HG03280 (cell line): ENCODE data around the gene LARP4B.

Experiments used
- ATAC-seq: cut with Tn5 transposase; IDR thresholded peaks from one replicate; pipeline ENCODE4 v1.9.1; 2021; ENCODE audit warnings: mild to moderate bottlenecking, moderate library complexity; ENCODE audit not compliant: unreplicated experiment

Gene LARP4B

DNA sequence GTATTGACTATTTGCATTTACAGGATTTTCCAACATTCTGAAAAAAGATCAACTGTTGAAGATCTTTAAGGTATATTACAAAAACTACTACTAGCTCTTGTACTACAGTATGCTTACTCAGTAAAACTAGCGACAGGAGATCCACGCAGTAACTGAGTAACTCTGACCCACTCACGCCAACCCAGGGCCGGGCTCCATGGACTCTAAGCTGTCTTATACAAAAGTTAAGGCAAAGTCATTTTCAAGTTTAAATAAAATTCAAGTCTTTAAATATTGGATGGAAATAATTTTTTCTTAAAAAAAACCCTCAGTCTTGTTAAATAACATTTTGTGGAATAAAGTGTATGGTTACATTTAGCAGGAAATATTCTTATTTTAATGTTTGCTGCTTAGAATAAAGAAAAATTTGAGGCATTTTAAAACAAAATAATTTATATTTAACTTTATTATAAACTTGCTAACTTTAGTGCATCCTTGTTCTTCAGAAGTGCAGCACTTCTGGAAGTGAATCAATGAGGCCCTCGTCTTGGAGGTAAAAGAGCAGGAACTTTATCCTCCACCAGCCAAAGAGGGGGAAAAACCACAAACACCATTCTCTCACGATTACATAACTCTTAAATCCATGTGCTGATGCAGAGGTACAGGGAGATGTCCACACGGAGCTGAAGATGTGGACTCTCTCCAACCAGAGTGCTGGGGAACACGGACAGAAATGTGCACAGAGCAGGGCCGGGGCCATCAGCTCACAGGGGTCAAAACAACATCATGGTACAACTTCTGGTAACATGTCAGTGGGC, 119.9 kb downstream of the LARP4B start:
- ATAC-seq: no peak

GRCh38 chr10:810351-810846, 121.1 kb downstream of the LARP4B start:
- ATAC-seq: no peak

GRCh38 chr10:809671-810350, 121.7 kb downstream of the LARP4B start:
- ATAC-seq: no peak

DNA sequence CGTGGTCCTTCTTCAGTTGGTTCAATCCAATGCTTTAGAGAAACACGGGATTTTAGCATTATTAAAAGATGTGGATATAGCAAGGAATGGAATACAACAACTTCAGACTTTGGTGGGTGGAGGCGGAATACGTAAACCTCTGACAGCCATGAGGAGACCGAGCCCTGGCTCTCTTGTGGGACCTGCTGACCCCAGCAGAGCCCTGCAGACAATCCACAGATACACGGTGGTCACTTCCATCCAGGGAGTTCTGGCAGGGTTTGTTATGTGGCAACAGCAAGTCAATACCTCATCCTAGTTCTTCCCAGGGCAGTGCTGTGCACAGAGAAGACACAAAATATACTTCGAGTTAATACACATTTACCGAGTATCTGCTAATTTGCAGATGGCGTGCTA, 123.5 kb downstream of the LARP4B start:
- ATAC-seq: no peak

DNA sequence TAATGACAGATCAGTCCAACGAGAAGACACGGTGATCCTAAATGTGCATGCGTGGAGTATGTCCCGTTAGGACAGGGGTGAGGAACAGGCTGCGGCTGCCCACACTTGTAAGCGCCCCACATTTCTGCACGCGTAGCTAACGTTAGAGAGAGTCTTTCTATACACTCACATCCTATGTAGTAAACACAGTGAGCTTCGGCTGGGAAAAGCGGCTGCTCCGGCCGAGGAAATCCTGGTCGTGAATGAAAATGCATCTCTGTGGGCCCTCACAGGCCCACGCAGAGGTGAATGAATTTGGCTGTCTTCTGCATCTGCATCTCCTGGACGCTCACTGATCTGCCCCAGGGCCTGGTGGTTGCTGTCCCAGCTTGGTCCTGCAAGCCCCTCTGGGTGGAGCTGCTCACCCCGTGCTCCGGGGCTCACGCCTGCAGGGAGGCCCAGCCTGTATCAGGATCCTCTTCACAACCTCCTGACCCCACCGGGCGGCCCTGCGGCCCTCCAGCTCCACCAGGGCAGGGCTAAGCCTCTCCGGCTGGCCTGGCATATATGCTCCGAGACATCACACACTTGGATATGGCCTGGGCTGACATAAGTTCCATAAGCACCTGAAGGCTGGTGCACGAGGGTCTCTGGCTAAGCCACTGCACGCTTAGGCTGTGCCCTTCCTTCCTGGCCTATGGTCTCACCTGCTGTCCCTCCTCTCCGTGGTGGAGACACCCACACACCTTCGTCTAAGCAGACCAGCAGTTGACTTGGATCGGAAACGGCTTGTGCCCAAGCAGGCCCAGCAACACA, 124.1 kb downstream of the LARP4B start:
- ATAC-seq: no peak

- ATAC-seq: no peak
Observed at GRCh38 chr10:806451-807162, 124.9 kb downstream of the LARP4B start.

DNA sequence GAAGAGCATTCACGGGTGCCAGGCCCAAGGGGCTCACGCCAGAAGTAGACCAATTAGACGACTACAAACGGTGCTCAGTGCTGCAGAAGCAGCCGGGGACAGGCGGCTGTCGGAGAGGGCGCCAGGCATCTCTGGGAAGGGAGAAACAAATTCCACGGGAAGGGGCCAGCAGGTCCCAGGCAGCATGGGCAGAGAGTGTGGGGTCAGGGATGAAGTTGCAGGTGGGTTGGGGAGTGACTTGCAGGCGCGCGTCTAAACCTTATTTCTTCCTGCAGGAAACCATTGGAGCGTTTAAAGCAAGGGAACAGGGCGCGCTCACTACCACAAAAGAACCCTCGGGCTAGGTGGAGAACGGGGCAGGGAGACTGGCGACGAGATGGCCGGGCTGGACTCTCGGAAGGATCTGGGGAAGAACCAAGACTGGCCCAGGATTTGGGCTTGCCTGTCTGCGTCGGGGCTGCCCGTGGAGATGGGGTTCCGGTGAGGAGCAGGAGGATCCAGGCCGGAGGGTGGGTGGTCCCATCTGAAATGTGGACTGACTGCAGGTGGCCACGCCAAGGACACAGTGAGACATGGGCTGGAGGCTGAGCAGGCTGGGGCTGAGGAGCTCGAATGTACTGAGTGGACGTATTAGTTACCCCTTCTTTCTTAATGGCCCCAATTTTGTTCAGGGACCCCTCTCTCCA, 125.7 kb downstream of the LARP4B start:
- ATAC-seq: no peak

- ATAC-seq: no peak
Observed at GRCh38 chr10:804787-805619, 126.5 kb downstream of the LARP4B start.

- no peak for ATAC-seq
Observed at GRCh38 chr10:804191-804781, 127.2 kb downstream of the LARP4B start.

DNA sequence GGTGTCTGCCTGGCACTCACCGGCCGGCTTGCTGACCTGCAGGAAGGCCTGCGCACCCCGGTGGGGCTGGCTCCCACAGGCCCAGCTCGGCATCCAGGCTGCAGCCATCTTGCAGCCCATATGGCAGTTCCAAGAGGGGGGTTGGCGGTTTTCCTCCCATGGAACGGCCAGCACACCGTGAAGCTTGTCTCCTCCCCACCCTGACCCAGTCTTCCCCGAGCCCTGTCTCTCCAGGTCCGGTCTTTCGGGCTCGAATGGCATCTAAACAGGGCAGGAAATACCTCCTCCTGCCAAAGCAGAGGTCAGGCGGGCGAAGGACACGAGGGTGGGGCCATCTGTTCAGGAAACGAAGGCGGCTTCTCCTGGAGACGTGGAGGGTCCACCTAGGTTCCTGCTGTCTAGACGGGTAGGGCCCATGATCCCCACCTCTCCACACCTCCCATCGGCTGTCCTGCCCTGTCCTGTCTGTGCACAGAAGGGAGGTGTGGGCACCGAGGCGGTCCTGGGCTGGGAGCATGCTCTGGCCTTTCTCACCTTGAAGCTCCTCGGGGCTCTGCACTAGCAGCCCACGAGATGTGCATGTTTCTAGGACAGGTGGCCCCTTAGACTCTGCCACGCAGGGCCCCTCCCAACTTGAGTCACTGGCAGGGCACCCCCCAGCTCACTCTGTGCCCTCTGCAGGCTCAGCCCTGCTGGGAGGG, 128.3 kb downstream of the LARP4B start:
- no peak for ATAC-seq

- no peak for ATAC-seq
Observed at GRCh38 chr10:802506-802905, 129.0 kb downstream of the LARP4B start.

- no peak for ATAC-seq
Observed at GRCh38 chr10:797179-797578, 134.3 kb downstream of the LARP4B start.

GRCh38 chr10:796233-796632, 135.3 kb downstream of the LARP4B start:
- ATAC-seq: no peak

DNA sequence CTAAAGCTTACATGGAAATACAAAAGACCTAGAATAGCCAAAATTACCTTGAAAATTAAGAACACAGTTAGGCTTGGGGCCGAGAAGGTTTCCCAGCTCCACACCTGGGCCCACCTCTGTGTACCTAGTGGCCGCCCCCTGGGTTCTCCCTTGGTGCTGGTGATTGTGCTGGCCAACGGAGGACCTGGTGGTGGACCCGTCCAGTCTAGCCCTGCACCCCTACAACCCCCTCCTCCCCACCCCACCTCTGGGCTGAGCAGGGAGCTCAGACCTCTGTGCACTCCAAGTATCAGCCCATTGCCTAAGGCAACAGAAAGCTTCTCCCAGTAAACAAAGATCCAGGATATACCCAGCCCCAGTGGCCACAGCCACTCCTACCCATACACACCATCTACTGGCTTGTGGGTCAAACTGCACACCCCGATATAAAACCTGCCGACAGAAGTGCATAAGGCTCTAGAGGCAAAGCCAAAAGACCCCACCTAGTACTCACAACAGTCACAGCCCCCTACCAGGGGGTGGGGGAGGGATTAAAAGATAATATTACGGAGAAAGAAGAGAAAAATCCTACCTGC, 137.0 kb downstream of the LARP4B start:
- ATAC-seq: no peak

- ATAC-seq: no peak
Observed at GRCh38 chr10:792792-793100, 138.8 kb downstream of the LARP4B start.

DNA sequence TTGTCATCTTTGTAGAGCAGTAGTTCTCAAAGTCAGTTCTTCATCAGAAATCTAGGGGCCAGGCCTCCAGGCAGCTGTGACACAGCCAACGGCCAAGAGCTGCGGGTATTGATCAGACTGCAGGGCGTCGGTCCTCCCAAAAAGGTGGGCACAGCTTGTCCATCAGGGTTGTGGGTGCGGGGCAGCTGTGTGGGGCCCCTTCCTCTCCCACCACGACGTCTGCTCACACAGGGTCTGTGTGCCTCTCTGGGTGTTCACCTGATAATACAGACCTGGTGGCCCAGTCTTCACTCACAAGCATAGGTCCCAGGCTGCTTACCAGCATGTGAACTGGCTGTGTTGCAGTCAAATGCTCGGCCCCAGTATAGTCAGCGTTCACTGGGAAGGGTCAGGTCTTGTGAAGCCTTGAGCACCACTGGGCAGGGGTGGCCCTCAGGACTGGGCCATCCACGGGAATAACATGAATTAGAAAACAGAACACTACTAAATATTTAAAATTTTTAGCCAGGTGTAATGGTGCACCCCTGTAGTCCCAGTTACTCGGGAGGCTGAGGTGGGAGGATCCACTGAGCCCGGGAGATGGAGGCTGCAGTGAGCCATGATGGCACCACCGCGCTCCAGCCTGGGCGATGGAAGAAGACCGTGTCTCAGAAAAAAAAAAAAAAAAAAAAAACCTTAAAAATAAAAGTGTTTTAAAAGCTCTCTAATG, 139.3 kb downstream of the LARP4B start:
- ATAC-seq: no peak

DNA sequence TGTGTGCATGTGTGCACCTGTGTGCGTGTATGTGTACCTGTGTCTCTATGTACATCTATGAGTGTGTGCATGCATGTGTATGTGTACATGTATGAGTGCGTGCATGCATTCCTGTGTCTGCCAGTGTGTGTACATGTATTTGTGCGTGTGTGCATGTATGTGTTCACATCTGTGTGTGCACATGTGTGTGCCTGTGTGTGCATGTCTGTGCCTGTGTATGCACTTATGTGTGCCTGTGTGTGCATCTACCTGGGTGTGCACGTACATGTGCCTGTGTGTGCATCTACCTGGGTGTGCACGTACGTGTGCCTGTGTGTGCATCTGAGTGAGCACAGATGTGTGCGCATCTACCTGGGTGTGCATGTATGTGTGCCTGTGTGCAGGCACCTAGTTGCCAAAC, 139.9 kb downstream of the LARP4B start:
- no peak for ATAC-seq
